Tibial artery (tissue), 4 donors: ENCODE data around the gene FRMD5.

Experiments
- DNase-seq, 2 donors: peaks; one replicate each; pipeline ENCODE4 v3.0.0-alpha.2; 2019
- H3K27ac ChIP-seq, 2 donors: fragments of 200-600 bp; sonication (generic) in 1 of 2; 1 replicate in 1 of 2; 2 replicates in 1 of 2; pipeline ENCODE4 v1.5.1; 2018 to 2019; ENCODE audit warnings: mild to moderate bottlenecking in 1 of 2
- H3K27me3 ChIP-seq, 2 donors: fragments of 200-600 bp; sonication (generic) in 1 of 2; one replicate each; pipeline versions ENCODE4 v1.5.1 to v1.6.0; 2016 to 2019
- H3K36me3 ChIP-seq, 3 donors: fragments of 200-600 bp; sonication (generic) in 2 of 3; one replicate each; pipeline ENCODE4 v1.5.1; 2016 to 2019; ENCODE audit warnings: mild to moderate bottlenecking in 2 of 3
- H3K4me1 ChIP-seq, 4 donors: fragments of 200-600 bp; sonication (generic) in 2 of 4; 1 replicate in 3 of 4; 2 replicates in 1 of 4; pipeline ENCODE4 v1.5.1; 2016 to 2019
- H3K4me3 ChIP-seq, 2 donors: fragments of 200-600 bp; sonication (generic) in 1 of 2; 1 replicate in 1 of 2; 2 replicates in 1 of 2; pipeline ENCODE4 v1.5.1; 2018 to 2019; ENCODE audit warnings: mild to moderate bottlenecking in 2 of 2
- H3K9me3 ChIP-seq, 3 donors: fragments of 200-600 bp; sonication (generic) in 1 of 3; one replicate each; pipeline ENCODE4 v1.5.1; 2016 to 2019
- CTCF ChIP-seq, 2 experiments: fragments of 200-600 bp in 1 of 2; fragments of 450-650 bp in 1 of 2; IDR thresholded peaks; one replicate each; pipeline ENCODE4 v1.5.1; 2017 to 2019; ENCODE audit warnings: antibody characterized with exemption in 2 of 2, mild to moderate bottlenecking in 1 of 2, moderate library complexity in 1 of 2
- intact Hi-C: fragments of 100-400 bp; cut with DNase I; formaldehyde crosslinking; loops from one replicate; pipeline ENCODE4 v1.15.0; 2023; ENCODE audit warnings: low total_unique reads

Gene FRMD5

DNA sequence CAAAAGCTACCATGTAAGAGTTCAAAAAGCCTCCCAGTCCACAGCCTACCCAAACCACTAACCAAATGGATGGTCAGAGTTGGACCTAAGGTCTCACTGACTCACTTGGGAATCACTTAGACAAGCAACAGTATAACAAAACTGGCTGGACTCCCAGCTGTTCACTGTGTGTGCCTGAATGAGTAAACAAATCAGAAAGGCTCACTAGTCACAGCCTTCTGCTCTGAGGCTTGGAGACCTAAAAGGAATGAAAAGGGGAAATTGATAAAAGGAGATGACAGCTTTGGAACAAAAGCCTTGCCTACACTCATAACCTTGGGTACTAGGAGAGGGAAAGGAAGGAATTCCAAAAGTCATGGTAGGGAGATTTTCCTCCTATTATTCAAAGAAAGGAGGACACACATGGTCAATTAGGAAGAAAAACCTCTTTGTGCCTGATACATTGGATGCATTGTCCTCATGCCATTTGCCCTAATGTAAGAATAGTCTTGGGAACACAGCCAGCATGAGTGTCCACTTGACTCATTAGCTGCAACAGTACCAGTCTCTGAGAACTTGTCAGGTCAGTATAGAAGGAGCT lies 92.3 kb downstream of the FRMD5 start:
- DNase-seq, result peak in 1 of 2 donors; percentile 47
- no peaks in the 10 kb centered on the region for H3K36me3 ChIP-seq
- TF ChIP-seq CTCF (IDR thresholded peaks at IDR 0.05), result no peak
- no peak overlapping the region for H3K4me3 ChIP-seq
- H3K27me3 ChIP-seq, result no peaks in the 10 kb centered on the region
- intact Hi-C loops, result no loop called here
- H3K27ac ChIP-seq, result no peak overlapping the region
- peaks cover 0 to 8% (median 1%) of the 10 kb centered on the region in 4 donors for H3K4me1 ChIP-seq
- H3K9me3 ChIP-seq, result no peaks in the 10 kb centered on the region

GRCh38 chr15:44101944-44102343 lies 93.1 kb downstream of the FRMD5 start:
- no peak for DNase-seq
- Histone ChIP-seq H3K4me3 (no peak overlapping the region), H3K9me3 (no peaks in the 10 kb centered on the region), H3K27me3 (no peaks in the 10 kb centered on the region), H3K36me3 (no peaks in the 10 kb centered on the region), H3K4me1 (peaks cover 0 to 8% (median 1%) of the 10 kb centered on the region in 4 donors), H3K27ac (no peak overlapping the region)
- intact Hi-C loops, result no loop called here
- no peak for TF ChIP-seq CTCF (IDR thresholded peaks at IDR 0.05)

DNA sequence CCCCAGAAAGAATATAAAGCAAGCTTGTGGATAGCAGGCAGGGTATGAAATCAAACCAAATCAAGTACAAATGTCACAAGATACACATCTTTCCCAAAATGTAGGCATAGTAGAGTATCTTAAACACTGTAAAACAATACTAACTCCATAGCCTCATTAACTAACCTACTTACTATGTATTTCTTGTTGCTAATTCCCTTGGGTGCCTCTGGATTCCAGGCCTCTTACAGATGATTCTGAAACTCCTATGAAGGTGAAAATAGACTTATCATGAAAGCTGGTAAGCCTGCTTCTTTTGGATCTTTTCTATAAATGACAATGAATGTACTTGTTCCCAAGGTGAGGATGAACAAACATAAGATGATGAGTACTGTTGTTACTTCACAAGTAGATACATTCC lies 93.8 kb downstream of the FRMD5 start:
- H3K4me1 ChIP-seq, result peaks cover 0 to 8% (median 1%) of the 10 kb centered on the region in 4 donors
- no peaks in the 10 kb centered on the region for H3K36me3 ChIP-seq
- H3K9me3 ChIP-seq, result no peaks in the 10 kb centered on the region
- DNase-seq, result no peak
- no peak overlapping the region for H3K4me3 ChIP-seq
- H3K27ac ChIP-seq, result no peak overlapping the region
- no peak for TF ChIP-seq CTCF (IDR thresholded peaks at IDR 0.05)
- H3K27me3 ChIP-seq, result no peaks in the 10 kb centered on the region
- intact Hi-C loops, result no loop called here

DNA sequence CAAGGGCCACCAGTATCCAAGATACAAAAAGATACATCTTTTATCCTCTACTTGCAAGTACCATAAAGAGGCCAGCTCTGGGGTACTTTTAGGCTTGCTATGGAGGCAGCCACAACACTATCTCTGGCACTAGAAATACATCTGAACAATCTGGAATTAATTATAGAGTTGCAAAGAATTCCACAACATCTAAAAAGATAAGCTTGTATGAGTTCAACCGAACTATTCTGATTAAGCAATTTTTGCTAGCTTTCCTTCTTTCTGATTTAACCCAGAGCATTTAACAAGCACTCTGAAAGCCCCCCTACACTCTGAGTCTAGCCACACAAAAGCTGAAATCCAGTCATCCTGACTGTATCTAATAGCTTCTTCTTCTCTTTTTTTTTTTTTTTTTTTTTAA lies 95.4 kb downstream of the FRMD5 start:
- Histone ChIP-seq H3K9me3 (no peaks in the 10 kb centered on the region), H3K4me1 (peaks cover 0 to 8% (median 1%) of the 10 kb centered on the region in 4 donors), H3K36me3 (no peaks in the 10 kb centered on the region), H3K4me3 (no peak overlapping the region), H3K27me3 (no peaks in the 10 kb centered on the region), H3K27ac (no peak overlapping the region)
- DNase-seq, result no peak
- no peak for TF ChIP-seq CTCF (IDR thresholded peaks at IDR 0.05)
- intact Hi-C loops, result no loop called here

GRCh38 chr15:44097552-44097951 lies 97.5 kb downstream of the FRMD5 start:
- no peak for DNase-seq
- Histone ChIP-seq H3K36me3 (no peaks in the 10 kb centered on the region), H3K27me3 (no peaks in the 10 kb centered on the region), H3K4me1 (peaks cover 0 to 2% (median 0%) of the 10 kb centered on the region in 4 donors), H3K9me3 (no peaks in the 10 kb centered on the region), H3K27ac (no peak overlapping the region), H3K4me3 (no peak overlapping the region)
- no peak for TF ChIP-seq CTCF (IDR thresholded peaks at IDR 0.05)
- intact Hi-C loops, result no loop called here

GRCh38 chr15:44096596-44096995 lies 98.5 kb downstream of the FRMD5 start:
- H3K36me3 ChIP-seq, result no peaks in the 10 kb centered on the region
- DNase-seq, result no peak
- no peaks in the 10 kb centered on the region for H3K9me3 ChIP-seq
- TF ChIP-seq CTCF (IDR thresholded peaks at IDR 0.05), result no peak
- intact Hi-C loops, result no loop called here
- H3K27ac ChIP-seq, result no peak overlapping the region
- no peak overlapping the region for H3K4me3 ChIP-seq
- H3K27me3 ChIP-seq, result no peaks in the 10 kb centered on the region
- H3K4me1 ChIP-seq, result no peaks in the 10 kb centered on the region
